ENCODE measurements around the gene PLXNB2. TPM values are rescaled to one million over a fixed set of nuclear protein-coding genes. Genes with fewer than 3 reads are reported as not detected.

PLXNB2 gene
- total RNA-seq, 2 experiments from 2014 or later, result 6.3 to 8.3 TPM

- Mint-ChIP-seq H3K27me3 (no peaks in the 10 kb centered on the region), H3K27ac (no peak overlapping the region), H3K4me1 (ENCODE audit: low read depth) (no peaks in the 10 kb centered on the region), H3K9me3 (no peaks in the 10 kb centered on the region), H3K4me3 (no peak overlapping the region), H3K36me3 (peaks cover 9% of the 10 kb centered on the region)
- intact Hi-C loops (cut with micrococcal nuclease), result no loop called here
- DNase-seq, result no peak
- CTCF ChIA-PET, result interaction anchor here (1.3 to 1.8 kb wide), 2 partner anchors 7 to 85 kb away, joined by 3 to 5 read pairs; no protein-coding TSS in a partner anchor
- POLR2A ChIA-PET, result no interaction called here
Observed at GRCh38 chr22:50233223-50233622, 74.2 kb downstream of the PLXNB2 start.

DNA sequence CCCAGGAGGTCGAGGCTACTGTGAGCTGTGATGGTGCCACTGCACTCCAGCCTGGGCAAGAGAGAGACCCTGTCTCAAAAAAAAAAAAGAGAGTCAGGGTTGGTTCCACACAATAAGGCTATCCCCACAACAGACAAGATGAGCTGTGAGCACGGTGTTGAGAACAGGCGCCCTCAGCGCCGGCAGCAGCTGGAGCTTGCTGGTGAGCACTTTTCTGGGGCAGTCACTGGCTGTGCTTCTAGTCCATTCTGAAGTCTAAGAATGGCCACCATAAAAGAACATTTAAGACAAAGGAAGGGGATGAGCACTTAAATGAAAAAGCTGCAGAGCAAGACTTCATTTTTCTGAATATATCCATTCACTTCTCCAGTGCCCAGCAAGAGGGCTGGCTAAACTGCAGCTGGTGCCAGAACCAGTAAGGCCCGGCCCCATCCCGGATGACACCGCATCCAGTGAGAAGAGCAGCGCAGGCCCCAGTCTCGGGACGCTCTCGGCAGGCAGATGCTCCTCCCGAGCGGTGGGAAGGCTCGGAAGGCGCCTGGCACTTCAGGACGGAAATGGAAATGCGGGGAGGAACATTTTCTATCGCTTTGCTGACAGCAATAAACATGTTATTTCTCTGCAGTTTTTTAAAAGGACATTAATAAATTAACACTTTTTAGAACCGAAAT is 74.8 kb downstream of the PLXNB2 start:
- intact Hi-C loops (cut with micrococcal nuclease), result no loop called here
- Mint-ChIP-seq H3K4me3 (no peak overlapping the region), H3K36me3 (peaks cover 6% of the 10 kb centered on the region), H3K27ac (no peak overlapping the region), H3K9me3 (no peaks in the 10 kb centered on the region), H3K27me3 (no peaks in the 10 kb centered on the region), H3K4me1 (ENCODE audit: low read depth) (no peaks in the 10 kb centered on the region)
- CTCF ChIA-PET, result interaction anchor here (0.6 to 1.8 kb wide), 4 partner anchors 8 to 84 kb away, joined by 3 to 7 read pairs (median 4); no protein-coding TSS in a partner anchor
- no peak for DNase-seq
- POLR2A ChIA-PET, result no interaction called here

DNA sequence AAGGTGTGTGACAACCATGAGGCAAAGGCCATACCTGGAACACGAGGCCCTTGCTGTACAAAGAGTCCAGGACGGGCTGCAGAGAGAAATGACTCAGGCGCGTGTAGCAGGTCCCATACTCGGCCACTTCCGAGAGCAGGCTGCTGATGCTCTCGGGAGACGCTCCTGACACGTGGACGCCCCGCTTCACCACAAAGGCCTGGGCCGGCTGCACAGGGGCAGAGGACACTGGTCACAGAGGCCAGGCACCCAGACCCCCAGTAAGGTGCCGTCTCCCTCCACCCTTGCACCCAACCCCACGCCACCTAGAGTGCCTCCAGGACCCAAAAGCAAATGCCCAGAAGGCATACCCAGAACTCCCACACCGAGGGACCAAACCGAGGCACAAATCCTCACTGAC is 78.1 kb downstream of the PLXNB2 start:
- Mint-ChIP-seq H3K4me3 (no peak overlapping the region), H3K27me3 (no peaks in the 10 kb centered on the region), H3K9me3 (no peaks in the 10 kb centered on the region), H3K36me3 (no peaks in the 10 kb centered on the region), H3K27ac (no peak overlapping the region), H3K4me1 (ENCODE audit: low read depth) (no peaks in the 10 kb centered on the region)
- intact Hi-C loops (cut with micrococcal nuclease), result no loop called here
- POLR2A ChIA-PET, result no interaction called here
- CTCF ChIA-PET, result no interaction called here
- DNase-seq, result no peak

GRCh38 chr22:50228366-50228765 is 79.1 kb downstream of the PLXNB2 start:
- CTCF ChIA-PET, result interaction anchor here (0.7 kb wide), 1 partner anchor 14 kb away, joined by 3 read pairs; no protein-coding TSS in a partner anchor
- Mint-ChIP-seq H3K27ac (no peak overlapping the region), H3K9me3 (no peaks in the 10 kb centered on the region), H3K4me3 (no peak overlapping the region), H3K4me1 (ENCODE audit: low read depth) (no peaks in the 10 kb centered on the region), H3K27me3 (no peaks in the 10 kb centered on the region), H3K36me3 (peaks cover 4% of the 10 kb centered on the region)
- POLR2A ChIA-PET, result no interaction called here
- no peak for DNase-seq
- intact Hi-C loops (cut with micrococcal nuclease), result no loop called here

DNA sequence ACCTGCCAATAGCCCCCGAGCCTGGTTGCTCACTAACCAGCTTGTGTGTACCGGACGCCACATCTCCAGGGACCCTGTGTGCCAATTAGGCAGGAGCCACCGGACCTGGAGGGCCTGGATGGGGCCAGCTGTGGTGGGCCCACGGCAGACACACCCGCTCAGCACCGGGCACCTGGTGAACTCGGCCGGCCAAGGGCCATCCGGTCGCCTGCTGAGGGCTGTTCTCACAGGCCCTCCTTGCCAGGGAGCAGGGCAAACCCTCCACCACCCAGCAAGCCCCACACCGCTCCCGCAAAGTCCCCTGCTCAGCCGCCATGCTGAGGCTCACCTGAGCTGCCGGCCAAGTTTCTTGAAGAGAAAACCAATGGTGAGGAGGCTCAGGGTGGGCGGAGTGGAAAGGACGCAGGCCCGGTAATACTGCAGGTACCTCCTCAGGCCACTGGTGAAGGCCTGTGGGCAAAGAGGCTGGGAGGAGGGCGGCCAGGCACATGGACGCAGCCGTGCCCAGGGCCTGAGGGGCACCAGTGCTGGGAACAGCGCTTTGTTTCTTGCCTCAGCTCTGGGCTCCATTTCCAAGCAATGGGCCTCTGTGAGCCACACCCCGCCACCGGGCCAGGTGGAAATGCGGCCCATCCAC is 79.7 kb downstream of the PLXNB2 start:
- no peaks in the 10 kb centered on the region for H3K27me3 Mint-ChIP-seq
- no peaks in the 10 kb centered on the region for H3K9me3 Mint-ChIP-seq
- peaks cover 9% of the 10 kb centered on the region for H3K36me3 Mint-ChIP-seq
- no peak overlapping the region for H3K4me3 Mint-ChIP-seq
- DNase-seq, result no peak
- H3K27ac Mint-ChIP-seq, result no peak overlapping the region
- intact Hi-C loops (cut with micrococcal nuclease), result no loop called here
- POLR2A ChIA-PET, result no interaction called here
- CTCF ChIA-PET, result interaction anchor here (0.7 to 1.2 kb wide), 2 partner anchors 9 to 15 kb away, joined by 3 read pairs; no protein-coding TSS in a partner anchor
- H3K4me1 Mint-ChIP-seq (ENCODE audit: low read depth), result no peaks in the 10 kb centered on the region

DNA sequence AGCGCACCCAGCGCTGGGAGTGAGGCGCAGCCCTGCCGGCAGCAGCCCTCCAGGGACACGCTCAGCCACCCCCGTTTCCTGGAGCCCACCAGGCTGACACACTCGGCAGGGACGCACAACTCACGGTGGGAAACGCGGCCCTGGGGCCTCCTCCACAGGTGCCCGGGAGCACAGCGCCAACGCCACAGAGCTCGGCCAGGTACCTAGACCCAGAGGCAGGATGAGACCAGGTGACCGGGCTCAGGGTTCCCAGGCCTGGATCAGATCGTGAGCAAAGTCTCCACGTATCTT is 80.6 kb downstream of the PLXNB2 start:
- H3K9me3 Mint-ChIP-seq, result no peaks in the 10 kb centered on the region
- CTCF ChIA-PET, result interaction anchor here (1.2 kb wide), 1 partner anchor 10 kb away, joined by 3 read pairs; no protein-coding TSS in a partner anchor
- H3K36me3 Mint-ChIP-seq, result peaks cover 12% of the 10 kb centered on the region
- DNase-seq, result no peak
- intact Hi-C loops (cut with micrococcal nuclease), result no loop called here
- no peak overlapping the region for H3K27ac Mint-ChIP-seq
- no peak overlapping the region for H3K4me3 Mint-ChIP-seq
- H3K27me3 Mint-ChIP-seq, result no peaks in the 10 kb centered on the region
- POLR2A ChIA-PET, result no interaction called here
- no peaks in the 10 kb centered on the region for H3K4me1 Mint-ChIP-seq (ENCODE audit: low read depth)

DNA sequence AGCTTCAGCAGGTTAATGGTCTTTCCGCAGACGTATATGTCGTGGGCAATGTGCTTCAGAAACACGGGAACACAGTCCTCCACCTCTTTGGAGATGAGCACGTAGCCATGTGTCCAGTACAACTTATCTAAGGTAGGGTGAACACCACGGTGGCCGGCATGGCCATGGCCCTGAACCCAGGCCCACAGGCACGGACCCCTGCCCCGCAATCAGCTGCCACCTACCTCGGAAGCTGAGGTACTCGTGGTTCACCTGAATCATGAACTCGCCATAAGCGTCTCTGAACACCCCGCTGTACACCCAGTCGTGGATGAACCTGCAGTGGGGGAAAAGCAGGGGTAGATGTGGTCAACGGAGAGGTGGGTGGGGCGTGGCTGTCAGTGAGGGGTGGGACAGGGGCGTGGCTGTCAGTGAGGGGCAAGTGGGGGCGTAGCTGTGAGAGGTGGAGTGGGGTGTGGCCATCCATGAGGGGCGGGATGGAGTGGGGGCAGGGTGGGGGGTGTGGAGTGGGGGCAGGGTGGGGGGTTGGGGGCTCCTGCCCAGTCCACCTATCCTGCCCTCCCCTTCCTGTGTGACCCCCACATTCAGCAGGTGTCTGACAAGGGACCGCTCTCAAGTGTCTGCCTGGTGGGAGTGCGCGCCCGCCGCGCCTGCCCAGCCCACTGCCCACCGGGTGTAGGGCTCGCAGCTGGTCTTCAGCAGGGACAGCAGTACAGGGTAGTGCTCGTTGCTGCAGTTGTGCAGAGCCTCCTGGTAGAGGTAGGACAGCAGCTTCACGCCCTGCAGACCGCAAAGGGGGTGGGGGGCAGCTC is 81.2 kb downstream of the PLXNB2 start:
- H3K4me1 Mint-ChIP-seq (ENCODE audit: low read depth), result no peaks in the 10 kb centered on the region

GRCh38 chr22:50225200-50225969 is 82.1 kb downstream of the PLXNB2 start:
- H3K4me1 Mint-ChIP-seq (ENCODE audit: low read depth), result no peaks in the 10 kb centered on the region
- CTCF ChIA-PET, result no interaction called here
- intact Hi-C loops (cut with micrococcal nuclease), result no loop called here
- H3K4me3 Mint-ChIP-seq, result no peak overlapping the region
- peaks cover 12% of the 10 kb centered on the region for H3K36me3 Mint-ChIP-seq
- no peaks in the 10 kb centered on the region for H3K9me3 Mint-ChIP-seq
- no peak for DNase-seq
- H3K27ac Mint-ChIP-seq, result no peak overlapping the region
- POLR2A ChIA-PET, result no interaction called here
- H3K27me3 Mint-ChIP-seq, result no peaks in the 10 kb centered on the region

More for the DNA sequence above, 81.2 kb downstream of the PLXNB2 start:
- intact Hi-C loops (cut with micrococcal nuclease), result no loop called here
- DNase-seq, result no peak
- no peaks in the 10 kb centered on the region for H3K9me3 Mint-ChIP-seq
- H3K4me3 Mint-ChIP-seq, result no peak overlapping the region
- no peaks in the 10 kb centered on the region for H3K27me3 Mint-ChIP-seq
- POLR2A ChIA-PET, result no interaction called here
- H3K27ac Mint-ChIP-seq, result no peak overlapping the region
- CTCF ChIA-PET, result no interaction called here
- H3K36me3 Mint-ChIP-seq, result peaks cover 12% of the 10 kb centered on the region

Other genes starting within 250 kb of the PLXNB2 start
- not detected for gene TTLL8, start 249.3 kb downstream of the PLXNB2 start, total RNA-seq
- gene MLC1, start 222.2 kb downstream of the PLXNB2 start, total RNA-seq, result not detected
- not detected for gene MOV10L1, start 217.6 kb downstream of the PLXNB2 start, total RNA-seq
- gene PANX2, start 136.9 kb downstream of the PLXNB2 start, total RNA-seq, result 1 to 10 TPM; 3.3 to 3.5 TPM
- gene TRABD, start 121.7 kb downstream of the PLXNB2 start, total RNA-seq, result 10 to 100 TPM; 88.6 to 89.2 TPM
- gene SELENOO, start 106.6 kb downstream of the PLXNB2 start, total RNA-seq, result 10 to 100 TPM; 18.8 to 19.7 TPM
- 10 to 100 TPM; 41.4 to 43.8 TPM for gene TUBGCP6, start 62.6 kb downstream of the PLXNB2 start, total RNA-seq
- gene HDAC10, start 56.4 kb downstream of the PLXNB2 start, total RNA-seq, result 10 to 100 TPM; 46.1 to 47.6 TPM
- 1 to 10 TPM; 9.1 to 9.7 TPM for gene MAPK12, start 46.0 kb downstream of the PLXNB2 start, total RNA-seq
- 10 to 100 TPM; 23.1 to 24.6 TPM for gene MAPK11, start 37.3 kb downstream of the PLXNB2 start, total RNA-seq
- gene DENND6B, start 19.4 kb upstream of the PLXNB2 start, total RNA-seq, result 1 to 10 TPM; 3.5 to 3.6 TPM
- gene PPP6R2, start 35.7 kb upstream of the PLXNB2 start, total RNA-seq, result 10 to 100 TPM; 41.2 to 41.7 TPM
- gene SBF1, start 167.4 kb upstream of the PLXNB2 start, total RNA-seq, result 100 to 1,000 TPM; 110 to 112 TPM
- 1 to 10 TPM; 7.3 to 7.4 TPM for gene ADM2, start 173.9 kb upstream of the PLXNB2 start, total RNA-seq
- gene MIOX, start 179.2 kb upstream of the PLXNB2 start, total RNA-seq, result under 1 TPM; 0.39 to 0.59 TPM
- 10 to 100 TPM; 62.1 to 63.8 TPM for gene LMF2, start 200.1 kb upstream of the PLXNB2 start, total RNA-seq
- 100 to 1,000 TPM; 134 to 138 TPM for gene NCAPH2, start 200.6 kb upstream of the PLXNB2 start, total RNA-seq
- 1 to 10 TPM; 1.9 to 5.6 TPM for gene SCO2, start 218.0 kb upstream of the PLXNB2 start, total RNA-seq
- gene TYMP, start 222.4 kb upstream of the PLXNB2 start, total RNA-seq, result 10 to 100 TPM; 64.7 to 65.6 TPM
- gene KLHDC7B, start 238.3 kb upstream of the PLXNB2 start, total RNA-seq, result 1 to 10 TPM; 6.9 to 7.7 TPM

All from activated CD4-positive, alpha-beta memory T cell treated with anti-CD3 and anti-CD28 coated beads for 36 hours (primary cell).